Measurements from ENCODE around the gene KRT6A. TPM values are rescaled to one million over a fixed set of nuclear protein-coding genes. Genes with fewer than 3 reads are reported as not detected.

KRT6A gene
- polyA plus RNA-seq, 2 of the 4 experiments (the other 2 are of a cell fraction): 0.04 to 0.14 TPM

- no peak for FAIRE-seq
- Histone ChIP-seq H3K9me3 (no peaks in the 10 kb centered on the region), H3K4me1 (peaks cover 22% of the 10 kb centered on the region), H3K27ac (no peak overlapping the region), H3K4me3 (no peak overlapping the region), H3K4me2 (no peak overlapping the region)
- ChIA-PET CTCF (interaction anchor here (0.6 to 1.9 kb wide), 3 partner anchors 9 to 447 kb away, joined by 3 to 6 read pairs (median 3); no protein-coding TSS in a partner anchor), POLR2A (no interaction called here)
- ATAC-seq: no peak
- no peak for DNase-seq (ENCODE audit: low read depth in 1 of 2, low spot score in 1 of 2)
- WGBS (ENCODE audit: missing lambda C conversion rate): 75% methylated on average over 5 of the region's 6 CpGs
- no peak for TF ChIP-seq POLR2A (IDR thresholded peaks at IDR 0.05; ENCODE audit: low read length)
- no peak for TF ChIP-seq MAFK (IDR thresholded peaks at IDR 0.05; ENCODE audit: partially characterized antibody)
- no peak for TF ChIP-seq REST (IDR thresholded peaks at IDR 0.05)
- TF ChIP-seq CHD2 (IDR thresholded peaks at IDR 0.05; ENCODE audit: low read length, partially characterized antibody): no peak
- TF ChIP-seq NFE2L2 (conservative IDR thresholded peaks at IDR 0.05; ENCODE audit: low read length): no peak
- no peak for TF ChIP-seq E2F6 (IDR thresholded peaks at IDR 0.05; ENCODE audit: borderline replicate concordance, low read depth)
- no peak for TF ChIP-seq HOXB13 (CRISPR knock-in tag; IDR thresholded peaks at IDR 0.05; ENCODE audit: low read depth)
- no peak for TF ChIP-seq PBX3 (IDR thresholded peaks at IDR 0.05)
- no peak for TF ChIP-seq TP53 (CRISPR knock-in tag; IDR thresholded peaks at IDR 0.05)
- TF ChIP-seq CHD4 (IDR thresholded peaks at IDR 0.05; ENCODE audit: borderline replicate concordance): no peak
- TF ChIP-seq HOXA7 (CRISPR knock-in tag; IDR thresholded peaks at IDR 0.05): no peak
- no peak for TF ChIP-seq HDAC2 (IDR thresholded peaks at IDR 0.05)
- no peak for TF ChIP-seq CBX8 (IDR thresholded peaks at IDR 0.05)
- no peak for TF ChIP-seq RCOR1 (IDR thresholded peaks at IDR 0.05; ENCODE audit: low read depth, low read length)
- TF ChIP-seq JUNB (IDR thresholded peaks at IDR 0.05): no peak
These were observed 31.3 kb upstream of the KRT6A start for GRCh38 chr12:52524241-52524897.

DNA sequence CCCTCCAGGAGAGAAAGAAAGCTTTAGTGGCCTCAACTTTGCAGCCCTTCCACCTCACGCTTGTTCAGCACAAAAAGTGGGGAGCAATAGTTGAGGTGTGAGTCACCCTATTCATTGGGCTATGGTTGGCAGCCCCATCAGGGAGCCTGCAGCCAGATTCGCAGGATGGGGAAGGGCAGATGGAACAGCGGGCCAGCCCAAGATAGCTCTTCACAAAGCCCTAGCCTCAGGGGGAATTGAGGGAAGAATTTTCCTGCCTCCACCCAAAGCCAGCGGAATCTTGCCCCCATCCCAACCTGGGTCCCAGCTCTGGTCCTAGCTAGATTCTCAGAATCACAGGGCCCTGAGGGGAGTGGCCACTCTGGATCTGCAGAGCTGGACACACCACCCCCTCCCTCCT lies 30.8 kb upstream of the KRT6A start:
- ChIA-PET CTCF (interaction anchor here (0.9 to 1.9 kb wide), 2 partner anchors 10 to 14 kb away, joined by 3 to 6 read pairs; no protein-coding TSS in a partner anchor), POLR2A (no interaction called here)
- H3K9me3 ChIP-seq: no peaks in the 10 kb centered on the region
- H3K27ac ChIP-seq: no peak overlapping the region
- no peak for DNase-seq (ENCODE audit: low read depth in 1 of 2, low spot score in 1 of 2)
- peaks cover 22% of the 10 kb centered on the region for H3K4me1 ChIP-seq
- H3K4me3 ChIP-seq: no peak overlapping the region
- FAIRE-seq: no peak
- ATAC-seq: no peak
- WGBS (ENCODE audit: missing lambda C conversion rate): 91% methylated on average over 4 of the region's 4 CpGs
- TF ChIP-seq SREBF2 (IDR thresholded peaks at IDR 0.05) (no peak), KDM5A (IDR thresholded peaks at IDR 0.05) (no peak), RFX5 (IDR thresholded peaks at IDR 0.05) (no peak), FOSL2 (IDR thresholded peaks at IDR 0.05) (no peak), FOSL2 (CRISPR knock-in tag; IDR thresholded peaks at IDR 0.05) (no peak)
- TF ChIP-seq, protein P1, sequence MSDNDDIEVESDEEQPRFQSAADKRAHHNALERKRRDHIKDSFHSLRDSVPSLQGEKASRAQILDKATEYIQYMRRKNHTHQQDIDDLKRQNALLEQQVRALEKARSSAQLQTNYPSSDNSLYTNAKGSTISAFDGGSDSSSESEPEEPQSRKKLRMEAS (IDR thresholded peaks at IDR 0.05): no peak
- no peak overlapping the region for H3K4me2 ChIP-seq
